HepG2 (cell line): Measurements from ENCODE around the gene MPV17L2. TPM values are rescaled to one million over a fixed set of nuclear protein-coding genes. Genes with fewer than 3 reads are reported as not detected.

Experiments
- DPF2 ChIP-seq: sonication (generic); formaldehyde crosslinking; IDR thresholded peaks from 2 replicates; pipeline ENCODE4 v1.4.0; 2020; ENCODE audit warnings: mild to moderate bottlenecking, low read depth, missing genetic modification reagents, borderline replicate concordance
- MED1 ChIP-seq: sonication (generic); formaldehyde crosslinking; IDR thresholded peaks from 2 replicates; pipeline ENCODE4 v1.4.0; 2020; ENCODE audit warnings: missing genetic modification reagents
- NR2F1 ChIP-seq, 2 experiments: fragments of 450-650 bp in 1 of 2; formaldehyde crosslinking in 1 of 2; IDR thresholded peaks; 2 replicates each; pipeline versions ENCODE4 v1.5.0 to v1.6.1; 2016 to 2020; ENCODE audit warnings: mild to moderate bottlenecking in 1 of 2, missing compliant biosample characterization in 1 of 2, missing genetic modification reagents in 1 of 2, moderate library complexity in 1 of 2
- PAWR ChIP-seq: sonication (generic); formaldehyde crosslinking; IDR thresholded peaks from 2 replicates; pipeline ENCODE4 v1.4.0; 2020; ENCODE audit warnings: missing genetic modification reagents, mild to moderate bottlenecking, borderline replicate concordance
- RBAK ChIP-seq: sonication (generic); formaldehyde crosslinking; IDR thresholded peaks from 2 replicates; pipeline ENCODE4 v1.5.1; 2020; ENCODE audit warnings: mild to moderate bottlenecking, missing genetic modification reagents
- SIX4 ChIP-seq: sonication (generic); formaldehyde crosslinking; IDR thresholded peaks from 2 replicates; pipeline ENCODE4 v1.4.0; 2020; ENCODE audit warnings: missing genetic modification reagents
- SP5 ChIP-seq: IDR thresholded peaks from 2 replicates; pipeline ENCODE4 v1.6.1; 2016; ENCODE audit warnings: low read depth, borderline replicate concordance
- SRY ChIP-seq: sonication (generic); formaldehyde crosslinking; IDR thresholded peaks from 2 replicates; pipeline ENCODE4 v1.8.0; 2022; ENCODE audit warnings: mild to moderate bottlenecking, missing genetic modification reagents
- WIZ ChIP-seq: sonication (generic); formaldehyde crosslinking; IDR thresholded peaks from 2 replicates; pipeline ENCODE4 v1.5.1; 2020; ENCODE audit warnings: mild to moderate bottlenecking, missing genetic modification reagents
- YEATS2 ChIP-seq: sonication (generic); formaldehyde crosslinking; IDR thresholded peaks from 2 replicates; pipeline ENCODE4 v1.4.0; 2020; ENCODE audit warnings: missing genetic modification reagents, borderline replicate concordance
- ZNF331 ChIP-seq: sonication (generic); formaldehyde crosslinking; IDR thresholded peaks from 2 replicates; pipeline ENCODE4 v1.4.0; 2020; ENCODE audit warnings: missing genetic modification reagents
- ZNF430 ChIP-seq: sonication (generic); formaldehyde crosslinking; IDR thresholded peaks from 2 replicates; pipeline ENCODE4 v1.9.0; 2021; ENCODE audit warnings: mild to moderate bottlenecking, missing genetic modification reagents
- ZNF703 ChIP-seq: sonication (generic); formaldehyde crosslinking; IDR thresholded peaks from 2 replicates; pipeline ENCODE4 v1.5.1; 2020; ENCODE audit warnings: missing genetic modification reagents, mild to moderate bottlenecking, moderate library complexity, borderline replicate concordance
- ZNF773 ChIP-seq: sonication (generic); formaldehyde crosslinking; IDR thresholded peaks from 2 replicates; pipeline ENCODE4 v1.4.0; 2020; ENCODE audit warnings: missing genetic modification reagents, borderline replicate concordance
- ZNF777 ChIP-seq: sonication (generic); formaldehyde crosslinking; IDR thresholded peaks from 2 replicates; pipeline ENCODE4 v1.4.0; 2020; ENCODE audit warnings: missing genetic modification reagents
- ZNF816 ChIP-seq: sonication (generic); formaldehyde crosslinking; IDR thresholded peaks from 2 replicates; pipeline ENCODE4 v1.8.0; 2022; ENCODE audit warnings: missing genetic modification reagents, mild to moderate bottlenecking, borderline replicate concordance
- polyA plus RNA-seq, 8 experiments: library from polyadenylated mRNA; depleted of rRNA in 3 of 8; stranded (reverse) in 7 of 8; unstranded in 1 of 8; fragments of >200 nt; fragmentation: Illumina TruSeq in 4 of 8; extraction: Trizol in 4 of 8; gene quantifications; 2 replicates each; pipeline versions ENCODE4 v1.2.1 to v1.2.3, GENCODE V29; 2011 to 2016; ENCODE audit warnings: low read depth in 4 of 8, missing spikeins in 1 of 8, mixed read lengths in 1 of 8; ENCODE audit not compliant: insufficient read depth in 1 of 8
- total RNA-seq, 5 experiments: library from RNA; depleted of rRNA; stranded (reverse); fragments of >200 nt; fragmentation: Illumina TruSeq; extraction: Trizol; gene quantifications; 2 replicates each; pipeline ENCODE4 v1.2.3, GENCODE V29; 2016; ENCODE audit warnings: low read depth in 1 of 5
- TF ChIP-seq, protein P1 (sequence below): IDR thresholded peaks from 2 replicates; pipeline ENCODE4 v1.6.1; 2016; ENCODE audit warnings: low read depth, borderline replicate concordance
- TF ChIP-seq, protein P2 (sequence below): sonication (generic); formaldehyde crosslinking; IDR thresholded peaks from one replicate; pipeline ENCODE4 v1.5.1; 2020; ENCODE audit warnings: mild to moderate bottlenecking, missing genetic modification reagents; ENCODE audit errors: not compliant biosample characterization
- TF ChIP-seq, protein P3 (sequence below): sonication (generic); formaldehyde crosslinking; IDR thresholded peaks from 2 replicates; pipeline ENCODE4 v1.4.0; 2020; ENCODE audit warnings: missing genetic modification reagents

MPV17L2 gene
- total and polyA plus RNA-seq, 2 of the 13 experiments (the other 11 are each of a cell fraction or from before 2014, with no cell fraction given): 13.6 to 16.7 TPM

GRCh38 chr19:18223860-18224524 is 31.0 kb downstream of the MPV17L2 start (continued):
- TF ChIP-seq, protein P1, sequence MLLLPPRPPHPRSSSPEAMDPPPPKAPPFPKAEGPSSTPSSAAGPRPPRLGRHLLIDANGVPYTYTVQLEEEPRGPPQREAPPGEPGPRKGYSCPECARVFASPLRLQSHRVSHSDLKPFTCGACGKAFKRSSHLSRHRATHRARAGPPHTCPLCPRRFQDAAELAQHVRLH: no peak
- no peak for TF ChIP-seq PAWR (CRISPR knock-in tag)
- no peak for TF ChIP-seq MED1
- TF ChIP-seq ZNF331 (CRISPR knock-in tag): peak; percentile 49; the same call in 1 of the 2 replicates
- no peak for TF ChIP-seq ZNF430 (CRISPR knock-in tag)
- TF ChIP-seq, protein P2, sequence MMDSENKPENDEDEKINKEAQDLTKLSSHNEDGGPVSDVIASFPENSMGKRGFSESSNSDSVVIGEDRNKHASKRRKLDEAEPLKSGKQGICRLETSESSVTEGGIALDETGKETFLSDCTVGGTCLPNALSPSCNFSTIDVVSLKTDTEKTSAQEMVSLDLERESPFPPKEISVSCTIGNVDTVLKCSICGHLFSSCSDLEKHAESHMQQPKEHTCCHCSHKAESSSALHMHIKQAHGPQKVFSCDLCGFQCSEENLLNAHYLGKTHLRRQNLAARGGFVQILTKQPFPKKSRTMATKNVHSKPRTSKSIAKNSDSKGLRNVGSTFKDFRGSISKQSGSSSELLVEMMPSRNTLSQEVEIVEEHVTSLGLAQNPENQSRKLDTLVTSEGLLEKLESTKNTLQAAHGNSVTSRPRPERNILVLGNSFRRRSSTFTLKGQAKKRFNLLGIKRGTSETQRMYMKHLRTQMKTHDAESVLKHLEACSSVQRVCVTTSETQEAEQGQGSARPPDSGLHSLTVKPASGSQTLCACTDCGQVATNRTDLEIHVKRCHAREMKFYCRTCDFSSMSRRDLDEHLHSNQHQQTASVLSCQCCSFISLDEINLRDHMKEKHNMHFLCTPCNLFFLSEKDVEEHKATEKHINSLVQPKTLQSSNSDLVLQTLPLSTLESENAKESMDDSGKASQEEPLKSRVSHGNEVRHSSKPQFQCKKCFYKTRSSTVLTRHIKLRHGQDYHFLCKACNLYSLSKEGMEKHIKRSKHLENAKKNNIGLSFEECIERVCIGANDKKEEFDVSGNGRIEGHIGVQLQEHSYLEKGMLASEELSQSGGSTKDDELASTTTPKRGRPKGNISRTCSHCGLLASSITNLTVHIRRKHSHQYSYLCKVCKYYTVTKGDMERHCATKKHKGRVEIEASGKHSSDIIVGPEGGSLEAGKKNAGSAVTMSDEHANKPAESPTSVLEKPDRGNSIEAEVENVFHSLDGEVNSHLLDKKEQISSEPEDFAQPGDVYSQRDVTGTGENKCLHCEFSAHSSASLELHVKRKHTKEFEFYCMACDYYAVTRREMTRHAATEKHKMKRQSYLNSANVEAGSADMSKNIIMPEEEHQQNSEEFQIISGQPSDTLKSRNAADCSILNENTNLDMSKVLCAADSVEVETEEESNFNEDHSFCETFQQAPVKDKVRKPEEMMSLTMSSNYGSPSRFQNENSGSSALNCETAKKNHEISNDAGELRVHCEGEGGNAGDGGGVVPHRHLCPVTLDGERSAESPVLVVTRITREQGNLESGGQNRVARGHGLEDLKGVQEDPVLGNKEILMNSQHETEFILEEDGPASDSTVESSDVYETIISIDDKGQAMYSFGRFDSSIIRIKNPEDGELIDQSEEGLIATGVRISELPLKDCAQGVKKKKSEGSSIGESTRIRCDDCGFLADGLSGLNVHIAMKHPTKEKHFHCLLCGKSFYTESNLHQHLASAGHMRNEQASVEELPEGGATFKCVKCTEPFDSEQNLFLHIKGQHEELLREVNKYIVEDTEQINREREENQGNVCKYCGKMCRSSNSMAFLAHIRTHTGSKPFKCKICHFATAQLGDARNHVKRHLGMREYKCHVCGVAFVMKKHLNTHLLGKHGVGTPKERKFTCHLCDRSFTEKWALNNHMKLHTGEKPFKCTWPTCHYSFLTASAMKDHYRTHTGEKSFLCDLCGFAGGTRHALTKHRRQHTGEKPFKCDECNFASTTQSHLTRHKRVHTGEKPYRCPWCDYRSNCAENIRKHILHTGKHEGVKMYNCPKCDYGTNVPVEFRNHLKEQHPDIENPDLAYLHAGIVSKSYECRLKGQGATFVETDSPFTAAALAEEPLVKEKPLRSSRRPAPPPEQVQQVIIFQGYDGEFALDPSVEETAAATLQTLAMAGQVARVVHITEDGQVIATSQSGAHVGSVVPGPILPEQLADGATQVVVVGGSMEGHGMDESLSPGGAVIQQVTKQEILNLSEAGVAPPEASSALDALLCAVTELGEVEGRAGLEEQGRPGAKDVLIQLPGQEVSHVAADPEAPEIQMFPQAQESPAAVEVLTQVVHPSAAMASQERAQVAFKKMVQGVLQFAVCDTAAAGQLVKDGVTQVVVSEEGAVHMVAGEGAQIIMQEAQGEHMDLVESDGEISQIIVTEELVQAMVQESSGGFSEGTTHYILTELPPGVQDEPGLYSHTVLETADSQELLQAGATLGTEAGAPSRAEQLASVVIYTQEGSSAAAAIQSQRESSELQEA (CRISPR knock-in tag): no peak
- TF ChIP-seq, protein P3, sequence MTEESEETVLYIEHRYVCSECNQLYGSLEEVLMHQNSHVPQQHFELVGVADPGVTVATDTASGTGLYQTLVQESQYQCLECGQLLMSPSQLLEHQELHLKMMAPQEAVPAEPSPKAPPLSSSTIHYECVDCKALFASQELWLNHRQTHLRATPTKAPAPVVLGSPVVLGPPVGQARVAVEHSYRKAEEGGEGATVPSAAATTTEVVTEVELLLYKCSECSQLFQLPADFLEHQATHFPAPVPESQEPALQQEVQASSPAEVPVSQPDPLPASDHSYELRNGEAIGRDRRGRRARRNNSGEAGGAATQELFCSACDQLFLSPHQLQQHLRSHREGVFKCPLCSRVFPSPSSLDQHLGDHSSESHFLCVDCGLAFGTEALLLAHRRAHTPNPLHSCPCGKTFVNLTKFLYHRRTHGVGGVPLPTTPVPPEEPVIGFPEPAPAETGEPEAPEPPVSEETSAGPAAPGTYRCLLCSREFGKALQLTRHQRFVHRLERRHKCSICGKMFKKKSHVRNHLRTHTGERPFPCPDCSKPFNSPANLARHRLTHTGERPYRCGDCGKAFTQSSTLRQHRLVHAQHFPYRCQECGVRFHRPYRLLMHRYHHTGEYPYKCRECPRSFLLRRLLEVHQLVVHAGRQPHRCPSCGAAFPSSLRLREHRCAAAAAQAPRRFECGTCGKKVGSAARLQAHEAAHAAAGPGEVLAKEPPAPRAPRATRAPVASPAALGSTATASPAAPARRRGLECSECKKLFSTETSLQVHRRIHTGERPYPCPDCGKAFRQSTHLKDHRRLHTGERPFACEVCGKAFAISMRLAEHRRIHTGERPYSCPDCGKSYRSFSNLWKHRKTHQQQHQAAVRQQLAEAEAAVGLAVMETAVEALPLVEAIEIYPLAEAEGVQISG (CRISPR knock-in tag): peak; percentile 48
- no peak for TF ChIP-seq YEATS2 (CRISPR knock-in tag)
- TF ChIP-seq WIZ (CRISPR knock-in tag): no peak
- no peak for TF ChIP-seq ZNF816 (CRISPR knock-in tag)
- peak; percentile 98 for TF ChIP-seq ZNF777 (CRISPR knock-in tag)
- peak in 1 of 2 experiments; percentile 85 for TF ChIP-seq NR2F1 (CRISPR knock-in tag; IDR thresholded peaks at IDR 0.05)
- peak; percentile 56 for TF ChIP-seq SP5
- TF ChIP-seq DPF2: no peak
- TF ChIP-seq RBAK (CRISPR knock-in tag): no peak
- 0 out of 2 replicates have a peak, but pooled peaks have one; percentile 75 for TF ChIP-seq SRY (CRISPR knock-in tag)
- TF ChIP-seq SIX4 (CRISPR knock-in tag): peak; percentile 14; the same call in 1 of the 2 replicates
- TF ChIP-seq ZNF773 (CRISPR knock-in tag): no peak
- no peak for TF ChIP-seq ZNF703 (CRISPR knock-in tag)
